ENCODE results near the gene CBX7. TPM values are rescaled to one million over a fixed set of nuclear protein-coding genes. Genes with fewer than 3 reads are reported as not detected.

Gene CBX7
- total RNA-seq, 1 experiment from 2014 or later: 3.7 TPM

- no peak overlapping the region for H2AFZ ChIP-seq (ENCODE audit: low read length)
- Mint-ChIP-seq H3K9me3 (no peaks in the 10 kb centered on the region), H3K36me3 (ENCODE audit: insufficient read depth in 1 of 3, low read depth in 3 of 3) (no peaks in the 10 kb centered on the region; a peak in 2 of 7 replicates), H3K27ac (no peak overlapping the region), H3K4me3 (no peak overlapping the region), H3K27me3 (ENCODE audit: low read depth) (peaks cover 6% of the 10 kb centered on the region), H3K4me1 (peaks cover 32 to 38% of the 10 kb centered on the region in 2 experiments)
- H3K9me3 ChIP-seq (ENCODE audit: control insufficient read depth, low read depth, low read length): no peaks in the 10 kb centered on the region
- H4K8ac ChIP-seq (replicated peaks; ENCODE audit: insufficient read length, low read depth, low read length): no peak overlapping the region
- no peak overlapping the region for H3K14ac ChIP-seq (ENCODE audit: insufficient read depth, low read length)
- H3K4me2 ChIP-seq (ENCODE audit: insufficient read depth, insufficient read length, low read length): no peak overlapping the region
- WGBS (ENCODE audit: extremely low coverage, insufficient read length, low lambda C conversion rate): no CpG with 5 or more reads among the region's 4 CpGs
- H3K4ac ChIP-seq (ENCODE audit: low read depth, low read length): no peak overlapping the region
- H2BK5ac ChIP-seq (ENCODE audit: insufficient read length, low read length): no peak overlapping the region
- H4K5ac ChIP-seq (ENCODE audit: insufficient read length, low read depth, low read length): no peak overlapping the region
- no peaks in the 10 kb centered on the region for H3K79me2 ChIP-seq (ENCODE audit: insufficient read depth, low read length)
- H2BK15ac ChIP-seq (ENCODE audit: low read depth, low read length): no peak overlapping the region
- no peak overlapping the region for H2BK12ac ChIP-seq (ENCODE audit: insufficient read length, low read depth, low read length)
- H4K20me1 ChIP-seq (ENCODE audit: control insufficient read depth, insufficient read depth, insufficient read length): no peaks in the 10 kb centered on the region
- H3K27ac ChIP-seq (ENCODE audit: insufficient read length, low read depth, low read length): no peak overlapping the region
- no peak overlapping the region for H3K18ac ChIP-seq (ENCODE audit: insufficient read length, low read depth, low read length)
- no peaks in the 10 kb centered on the region for H3K23me2 ChIP-seq (ENCODE audit: insufficient read length, low read depth, low read length, poor library complexity, severe bottlenecking)
- H3K4me1 ChIP-seq (ENCODE audit: insufficient read depth, low read length): peaks cover 4% of the 10 kb centered on the region; the same call in 1 of the 2 replicates
- no peak overlapping the region for H3K9ac ChIP-seq (ENCODE audit: extremely low read depth, insufficient read length, low read length)
- H3T11ph ChIP-seq (ENCODE audit: low read length): no peak overlapping the region
- H3K27me3 ChIP-seq (ENCODE audit: insufficient read depth, low read length): no peaks in the 10 kb centered on the region
- TF ChIP-seq CTCF (conservative IDR thresholded peaks at IDR 0.05): no peak
- H3K23ac ChIP-seq (ENCODE audit: insufficient read length, low read depth, low read length): no peak overlapping the region
- DNase-seq: no peak
- H4K91ac ChIP-seq (ENCODE audit: insufficient read length, low read depth, low read length): no peak overlapping the region
- no peak overlapping the region for H2AK5ac ChIP-seq (ENCODE audit: insufficient read length, low read length)
- H3K79me1 ChIP-seq (ENCODE audit: insufficient read depth, low read depth, low read length, poor library complexity, severe bottlenecking): no peaks in the 10 kb centered on the region
- no peak overlapping the region for H3K56ac ChIP-seq (ENCODE audit: insufficient read length, low read depth, low read length)
- no peak overlapping the region for H2BK120ac ChIP-seq (ENCODE audit: low read depth, low read length, poor library complexity, severe bottlenecking)
- no peak overlapping the region for H2BK20ac ChIP-seq (ENCODE audit: low read depth, low read length, poor library complexity, severe bottlenecking)
These were observed 23.4 kb downstream of the CBX7 start for GRCh38 chr22:39129081-39129480.

All from H9 (cell line).